K562 (cell line): ENCODE data around the gene RAI1. TPM values are rescaled to one million over a fixed set of nuclear protein-coding genes. Genes with fewer than 3 reads are reported as not detected.

Experiments used
- BRD9 ChIP-seq: fragments of 450-650 bp; IDR thresholded peaks from 2 replicates; pipeline ENCODE4 v1.6.1; 2018; ENCODE audit warnings: low read depth; ENCODE audit not compliant: partially characterized antibody
- CBX1 ChIP-seq: sonication (generic); IDR thresholded peaks from 2 replicates; pipeline ENCODE4 v1.6.1; 2016; ENCODE audit warnings: antibody characterized with exemption, low read depth, mild to moderate bottlenecking
- CBX3 ChIP-seq, 2 experiments: IDR thresholded peaks; 1 replicate in 1 of 2; 2 replicates in 1 of 2; pipeline ENCODE4 v1.6.1; 2012; ENCODE audit warnings: inconsistent platforms in 2 of 2, low read length in 2 of 2, borderline replicate concordance in 1 of 2, control low read depth in 1 of 2
- CHCHD3 ChIP-seq: fragments of 250-450 bp; sonication (Bioruptor Pico); IDR thresholded peaks from 2 replicates; pipeline ENCODE4 v2.1.2; 2022; ENCODE audit warnings: mild to moderate bottlenecking
- CHD2 ChIP-seq: IDR thresholded peaks from 2 replicates; pipeline ENCODE4 v1.6.1; 2011; ENCODE audit warnings: low read depth, low read length
- CREM ChIP-seq: IDR thresholded peaks from 2 replicates; pipeline ENCODE4 v1.6.1; 2014; ENCODE audit warnings: antibody characterized with exemption, low read depth
- GATA2 ChIP-seq: sonication (generic); formaldehyde crosslinking; IDR thresholded peaks from 2 replicates; pipeline ENCODE4 v1.4.0; 2020; ENCODE audit warnings: mild to moderate bottlenecking, missing genetic modification reagents
- GATAD2B ChIP-seq: fragments of 450-650 bp; IDR thresholded peaks from 2 replicates; pipeline ENCODE4 v1.6.1; 2017; ENCODE audit warnings: mild to moderate bottlenecking, borderline replicate concordance
- HNRNPLL ChIP-seq: fragments of 200-400 bp; formaldehyde crosslinking; IDR thresholded peaks from 2 replicates; pipeline ENCODE4 v1.6.1; 2017; ENCODE audit warnings: low read length, low read depth, mild to moderate bottlenecking; ENCODE audit not compliant: poor library complexity, severe bottlenecking
- IRF2 ChIP-seq: sonication (generic); formaldehyde crosslinking; IDR thresholded peaks from 2 replicates; pipeline ENCODE4 v1.8.1; 2022; ENCODE audit warnings: mild to moderate bottlenecking, missing genetic modification reagents
- JUND ChIP-seq, 2 experiments: IDR thresholded peaks; 2 replicates in 1 of 2; 3 replicates in 1 of 2; pipeline ENCODE4 v1.6.1; 2011; ENCODE audit warnings: borderline replicate concordance in 2 of 2, low read depth in 2 of 2, low read length in 2 of 2, improper control_type of control experiment in 1 of 2, missing biosample characterization in 1 of 2, missing genetic modification characterization in 1 of 2, missing genetic modification reagents in 1 of 2
- MTF1 ChIP-seq: fragments of 250-450 bp; sonication (Bioruptor Pico); IDR thresholded peaks from 2 replicates; pipeline ENCODE4 v1.9.0; 2021; ENCODE audit warnings: moderate library complexity, mild to moderate bottlenecking, inconsistent platforms, borderline replicate concordance
- POLR2A ChIP-seq: fragments of 450-650 bp; conservative IDR thresholded peaks from 2 replicates; pipeline ENCODE4 v1.6.1; 2016
- SMAD4 ChIP-seq: fragments of 250-450 bp; sonication (Bioruptor Pico); conservative IDR thresholded peaks from 2 replicates; pipeline ENCODE4 v1.8.0; 2021; ENCODE audit warnings: inconsistent platforms, mild to moderate bottlenecking, moderate library complexity
- SREBF1 ChIP-seq: fragments of 150-350 bp; IDR thresholded peaks from 2 replicates; pipeline ENCODE4 v1.6.1; 2014; ENCODE audit warnings: antibody characterized with exemption, low read depth, low read length, borderline replicate concordance
- TBP ChIP-seq: optimal IDR thresholded peaks from 2 replicates; pipeline ENCODE3; 2011; ENCODE audit warnings: low read depth, low read length, improper control_type of control experiment
- ZNF12 ChIP-seq: sonication (generic); formaldehyde crosslinking; IDR thresholded peaks from 2 replicates; pipeline ENCODE4 v1.4.0; 2020; ENCODE audit warnings: mild to moderate bottlenecking, missing genetic modification reagents
- ZNF511 ChIP-seq: sonication (generic); formaldehyde crosslinking; IDR thresholded peaks from 2 replicates; pipeline ENCODE4 v1.8.0; 2022; ENCODE audit warnings: mild to moderate bottlenecking, missing genetic modification reagents
- polyA plus RNA-seq, 8 experiments: library from polyadenylated mRNA; depleted of rRNA in 4 of 8; stranded (reverse) in 5 of 8; unstranded in 3 of 8; fragments of >200 nt; fragmentation: Nextera tagmentation in 2 of 8; fragmentation: Illumina TruSeq in 1 of 8; extraction: Ambion mirVana in 2 of 8; extraction: Trizol in 1 of 8; gene quantifications; 2 replicates each; pipeline versions ENCODE4 v1.2.1 to v1.2.3, GENCODE V29; 2011 to 2014; ENCODE audit warnings: inconsistent platforms in 1 of 8, missing spikeins in 1 of 8
- total RNA-seq, 7 experiments: library from RNA; depleted of rRNA in 6 of 7; stranded (reverse); fragments of >200 nt in 6 of 7; fragmentation: Illumina TruSeq in 2 of 7; extraction: Trizol in 2 of 7; gene quantifications; 2 replicates each; pipeline versions ENCODE4 v1.2.1 to v1.2.3, GENCODE V29; 2011 to 2021; ENCODE audit warnings: low replicate concordance in 1 of 7
- TF ChIP-seq, protein P1 (sequence below): fragments of 150-350 bp; IDR thresholded peaks from 2 replicates; pipeline ENCODE4 v1.6.1; 2014; ENCODE audit warnings: low read depth, mild to moderate bottlenecking, low read length, borderline replicate concordance
- TF ChIP-seq, protein P2 (sequence below): fragments of 450-650 bp; IDR thresholded peaks from 2 replicates; pipeline ENCODE4 v1.6.1; 2016
- TF ChIP-seq, protein P3 (sequence below): fragments of 250-450 bp; sonication (Bioruptor Pico); IDR thresholded peaks from 2 replicates; pipeline ENCODE4 v1.8.0; 2021; ENCODE audit warnings: moderate library complexity, mild to moderate bottlenecking, inconsistent platforms

Gene RAI1
- total and polyA plus RNA-seq, 9 of the 15 experiments (the other 6 are each of a cell fraction or from before 2014, with no cell fraction given) = 0.68 to 19.9 (median 5.5) TPM

GRCh38 chr17:17752089-17752820, 71.0 kb downstream of the RAI1 start (continued):
- TF ChIP-seq IRF2 (CRISPR knock-in tag) (no peak), SMAD4 (CRISPR knock-in tag) (peak; percentile 40), JUND (IDR thresholded peaks at IDR 0.05; ENCODE audit: borderline replicate concordance, low read depth, low read length) (0 out of 2 replicates have a peak, but pooled peaks have one; percentile 7), JUND (tag; IDR thresholded peaks at IDR 0.05; ENCODE audit: borderline replicate concordance, low read depth, low read length) (no peak), GATAD2B (no peak), ZNF511 (no peak), HNRNPLL (no peak), CBX3 (IDR thresholded peaks at IDR 0.05; ENCODE audit: borderline replicate concordance in 1 of 2, low read length in 2 of 2) (no peak), BRD9 (no peak), CBX1 (peak; percentile 80), SREBF1 (no peak), TBP (peak; percentile 52), CREM (peak; percentile 60), POLR2A (peak; percentile 71), CHCHD3 (CRISPR knock-in tag) (no peak), ZNF12 (no peak), MTF1 (CRISPR knock-in tag) (no peak), GATA2 (CRISPR knock-in tag) (no peak), CHD2 (no peak)
- TF ChIP-seq, protein P1, sequence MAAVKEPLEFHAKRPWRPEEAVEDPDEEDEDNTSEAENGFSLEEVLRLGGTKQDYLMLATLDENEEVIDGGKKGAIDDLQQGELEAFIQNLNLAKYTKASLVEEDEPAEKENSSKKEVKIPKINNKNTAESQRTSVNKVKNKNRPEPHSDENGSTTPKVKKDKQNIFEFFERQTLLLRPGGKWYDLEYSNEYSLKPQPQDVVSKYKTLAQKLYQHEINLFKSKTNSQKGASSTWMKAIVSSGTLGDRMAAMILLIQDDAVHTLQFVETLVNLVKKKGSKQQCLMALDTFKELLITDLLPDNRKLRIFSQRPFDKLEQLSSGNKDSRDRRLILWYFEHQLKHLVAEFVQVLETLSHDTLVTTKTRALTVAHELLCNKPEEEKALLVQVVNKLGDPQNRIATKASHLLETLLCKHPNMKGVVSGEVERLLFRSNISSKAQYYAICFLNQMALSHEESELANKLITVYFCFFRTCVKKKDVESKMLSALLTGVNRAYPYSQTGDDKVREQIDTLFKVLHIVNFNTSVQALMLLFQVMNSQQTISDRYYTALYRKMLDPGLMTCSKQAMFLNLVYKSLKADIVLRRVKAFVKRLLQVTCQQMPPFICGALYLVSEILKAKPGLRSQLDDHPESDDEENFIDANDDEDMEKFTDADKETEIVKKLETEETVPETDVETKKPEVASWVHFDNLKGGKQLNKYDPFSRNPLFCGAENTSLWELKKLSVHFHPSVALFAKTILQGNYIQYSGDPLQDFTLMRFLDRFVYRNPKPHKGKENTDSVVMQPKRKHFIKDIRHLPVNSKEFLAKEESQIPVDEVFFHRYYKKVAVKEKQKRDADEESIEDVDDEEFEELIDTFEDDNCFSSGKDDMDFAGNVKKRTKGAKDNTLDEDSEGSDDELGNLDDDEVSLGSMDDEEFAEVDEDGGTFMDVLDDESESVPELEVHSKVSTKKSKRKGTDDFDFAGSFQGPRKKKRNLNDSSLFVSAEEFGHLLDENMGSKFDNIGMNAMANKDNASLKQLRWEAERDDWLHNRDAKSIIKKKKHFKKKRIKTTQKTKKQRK = no peak
- TF ChIP-seq, protein P2, sequence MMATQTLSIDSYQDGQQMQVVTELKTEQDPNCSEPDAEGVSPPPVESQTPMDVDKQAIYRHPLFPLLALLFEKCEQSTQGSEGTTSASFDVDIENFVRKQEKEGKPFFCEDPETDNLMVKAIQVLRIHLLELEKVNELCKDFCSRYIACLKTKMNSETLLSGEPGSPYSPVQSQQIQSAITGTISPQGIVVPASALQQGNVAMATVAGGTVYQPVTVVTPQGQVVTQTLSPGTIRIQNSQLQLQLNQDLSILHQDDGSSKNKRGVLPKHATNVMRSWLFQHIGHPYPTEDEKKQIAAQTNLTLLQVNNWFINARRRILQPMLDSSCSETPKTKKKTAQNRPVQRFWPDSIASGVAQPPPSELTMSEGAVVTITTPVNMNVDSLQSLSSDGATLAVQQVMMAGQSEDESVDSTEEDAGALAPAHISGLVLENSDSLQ = peak; percentile 78
- TF ChIP-seq, protein P3, sequence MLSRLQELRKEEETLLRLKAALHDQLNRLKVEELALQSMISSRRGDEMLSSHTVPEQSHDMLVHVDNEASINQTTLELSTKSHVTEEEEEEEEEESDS (CRISPR knock-in tag) = no peak
